GM18909 (cell line): ENCODE measurements around the gene CDH4.

ENCODE experiments used
- ATAC-seq: cut with Tn5 transposase; IDR thresholded peaks from one replicate; pipeline ENCODE4 v1.9.1; 2021; ENCODE audit warnings: mild to moderate bottlenecking; ENCODE audit not compliant: unreplicated experiment, poor library complexity

Gene CDH4

GRCh38 chr20:61251529-61252393, at the start of gene CDH4:
Gene CDH4 (plus strand): TSS chr20:61252261.
- no peak for ATAC-seq

- no peak for ATAC-seq
Observed at GRCh38 chr20:61203320-61203719, 48.7 kb upstream of the CDH4 start.

GRCh38 chr20:61204206-61204605, 47.9 kb upstream of the CDH4 start:
- ATAC-seq = no peak

- ATAC-seq = no peak
Observed at GRCh38 chr20:61205769-61206168, 46.3 kb upstream of the CDH4 start.

GRCh38 chr20:61210862-61211261, 41.2 kb upstream of the CDH4 start:
- no peak for ATAC-seq

- ATAC-seq = no peak
Observed at GRCh38 chr20:61217848-61218247, 34.2 kb upstream of the CDH4 start.

GRCh38 chr20:61219021-61219431, 33.0 kb upstream of the CDH4 start:
- ATAC-seq = no peak

GRCh38 chr20:61220131-61220530, 31.9 kb upstream of the CDH4 start:
- ATAC-seq = no peak

- ATAC-seq = no peak
Observed at GRCh38 chr20:61220626-61221325, 31.3 kb upstream of the CDH4 start.

- no peak for ATAC-seq
Observed at GRCh38 chr20:61222699-61223098, 29.4 kb upstream of the CDH4 start.

- ATAC-seq = no peak
Observed at GRCh38 chr20:61223121-61223520, 28.9 kb upstream of the CDH4 start.

- ATAC-seq = no peak
Observed at GRCh38 chr20:61230166-61230565, 21.9 kb upstream of the CDH4 start.

- no peak for ATAC-seq
Observed at GRCh38 chr20:61233590-61233989, 18.5 kb upstream of the CDH4 start.

- ATAC-seq = no peak
Observed at GRCh38 chr20:61234224-61234890, 17.7 kb upstream of the CDH4 start.

- no peak for ATAC-seq
Observed at GRCh38 chr20:61236713-61237112, 15.3 kb upstream of the CDH4 start.

GRCh38 chr20:61238813-61239212, 13.2 kb upstream of the CDH4 start:
- no peak for ATAC-seq

- no peak for ATAC-seq
Observed at GRCh38 chr20:61240814-61241213, 11.2 kb upstream of the CDH4 start.

GRCh38 chr20:61244213-61244612, 7.8 kb upstream of the CDH4 start:
- no peak for ATAC-seq

- no peak for ATAC-seq
Observed at GRCh38 chr20:61246269-61246668, 5.8 kb upstream of the CDH4 start.

GRCh38 chr20:61249626-61250025, 2.4 kb upstream of the CDH4 start:
- ATAC-seq = no peak

- ATAC-seq = no peak
Observed at GRCh38 chr20:61252601-61253263, 671 bp downstream of the CDH4 start.
